ENCODE measurements around the gene CLN3. TPM values are rescaled to one million over a fixed set of nuclear protein-coding genes. Genes with fewer than 3 reads are reported as not detected.

Gene CLN3
- total and polyA plus RNA-seq, 2 of the 13 experiments (the other 11 are each of a cell fraction or from before 2014, with no cell fraction given): 23.4 to 46.8 TPM

DNA sequence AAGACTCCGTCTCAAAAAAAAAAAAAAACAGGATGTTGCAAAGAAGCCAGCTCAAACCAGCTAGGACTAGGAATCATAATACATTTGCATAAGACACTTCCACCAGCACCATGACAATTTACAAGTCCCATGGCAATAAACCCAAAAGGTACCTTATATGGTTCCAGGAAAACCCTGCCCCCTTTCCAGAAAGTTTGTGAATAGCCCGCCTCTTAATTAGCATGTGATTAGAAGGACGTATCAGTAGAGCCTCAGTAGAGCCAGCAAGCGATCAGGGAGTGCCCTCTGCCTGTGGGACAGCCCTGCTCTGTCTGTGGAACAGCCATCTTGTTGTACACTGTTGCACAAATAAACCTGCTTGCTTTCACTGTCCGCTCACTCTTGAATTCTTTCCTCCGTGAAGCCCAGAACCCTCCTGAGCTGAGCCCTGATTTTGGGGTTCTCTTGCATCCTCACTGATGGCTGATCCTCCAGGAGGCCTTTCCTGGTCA, 32.9 kb upstream of the CLN3 start (continued):
- TF ChIP-seq, protein P1, sequence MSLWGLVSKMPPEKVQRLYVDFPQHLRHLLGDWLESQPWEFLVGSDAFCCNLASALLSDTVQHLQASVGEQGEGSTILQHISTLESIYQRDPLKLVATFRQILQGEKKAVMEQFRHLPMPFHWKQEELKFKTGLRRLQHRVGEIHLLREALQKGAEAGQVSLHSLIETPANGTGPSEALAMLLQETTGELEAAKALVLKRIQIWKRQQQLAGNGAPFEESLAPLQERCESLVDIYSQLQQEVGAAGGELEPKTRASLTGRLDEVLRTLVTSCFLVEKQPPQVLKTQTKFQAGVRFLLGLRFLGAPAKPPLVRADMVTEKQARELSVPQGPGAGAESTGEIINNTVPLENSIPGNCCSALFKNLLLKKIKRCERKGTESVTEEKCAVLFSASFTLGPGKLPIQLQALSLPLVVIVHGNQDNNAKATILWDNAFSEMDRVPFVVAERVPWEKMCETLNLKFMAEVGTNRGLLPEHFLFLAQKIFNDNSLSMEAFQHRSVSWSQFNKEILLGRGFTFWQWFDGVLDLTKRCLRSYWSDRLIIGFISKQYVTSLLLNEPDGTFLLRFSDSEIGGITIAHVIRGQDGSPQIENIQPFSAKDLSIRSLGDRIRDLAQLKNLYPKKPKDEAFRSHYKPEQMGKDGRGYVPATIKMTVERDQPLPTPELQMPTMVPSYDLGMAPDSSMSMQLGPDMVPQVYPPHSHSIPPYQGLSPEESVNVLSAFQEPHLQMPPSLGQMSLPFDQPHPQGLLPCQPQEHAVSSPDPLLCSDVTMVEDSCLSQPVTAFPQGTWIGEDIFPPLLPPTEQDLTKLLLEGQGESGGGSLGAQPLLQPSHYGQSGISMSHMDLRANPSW (CRISPR knock-in tag; IDR thresholded peaks at IDR 0.05; ENCODE audit: borderline replicate concordance): no peak
- TF ChIP-seq, protein P2, sequence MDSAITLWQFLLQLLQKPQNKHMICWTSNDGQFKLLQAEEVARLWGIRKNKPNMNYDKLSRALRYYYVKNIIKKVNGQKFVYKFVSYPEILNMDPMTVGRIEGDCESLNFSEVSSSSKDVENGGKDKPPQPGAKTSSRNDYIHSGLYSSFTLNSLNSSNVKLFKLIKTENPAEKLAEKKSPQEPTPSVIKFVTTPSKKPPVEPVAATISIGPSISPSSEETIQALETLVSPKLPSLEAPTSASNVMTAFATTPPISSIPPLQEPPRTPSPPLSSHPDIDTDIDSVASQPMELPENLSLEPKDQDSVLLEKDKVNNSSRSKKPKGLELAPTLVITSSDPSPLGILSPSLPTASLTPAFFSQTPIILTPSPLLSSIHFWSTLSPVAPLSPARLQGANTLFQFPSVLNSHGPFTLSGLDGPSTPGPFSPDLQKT (CRISPR knock-in tag; IDR thresholded peaks at IDR 0.05; ENCODE audit: borderline replicate concordance): no peak
- TF ChIP-seq, protein P3, sequence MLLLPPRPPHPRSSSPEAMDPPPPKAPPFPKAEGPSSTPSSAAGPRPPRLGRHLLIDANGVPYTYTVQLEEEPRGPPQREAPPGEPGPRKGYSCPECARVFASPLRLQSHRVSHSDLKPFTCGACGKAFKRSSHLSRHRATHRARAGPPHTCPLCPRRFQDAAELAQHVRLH (CRISPR knock-in tag; IDR thresholded peaks at IDR 0.05; ENCODE audit: borderline replicate concordance, low read depth): no peak
- no peak for TF ChIP-seq PHF21A (CRISPR knock-in tag; IDR thresholded peaks at IDR 0.05)

DNA sequence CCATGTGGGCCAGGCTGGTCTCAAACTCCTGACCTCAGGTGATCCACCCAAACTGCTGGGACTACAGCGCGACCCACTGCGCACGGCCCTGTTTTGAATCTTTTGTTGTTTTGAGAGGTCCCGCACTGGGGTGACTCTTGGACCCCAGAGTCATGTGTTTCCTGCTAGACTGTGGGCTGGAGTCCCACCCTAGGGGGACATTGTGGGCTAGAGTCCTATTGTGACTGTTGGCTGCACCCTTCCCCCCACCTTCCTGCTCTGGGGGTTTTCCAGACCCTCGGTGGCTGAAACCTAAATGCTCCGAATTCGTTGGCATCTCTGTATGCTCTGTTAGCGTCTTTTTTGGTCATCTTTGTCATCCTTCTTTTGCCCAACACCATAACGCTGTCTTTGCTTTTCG, 30.9 kb upstream of the CLN3 start:
- 92% methylated on average over 11 of the region's 11 CpGs for WGBS (ENCODE audit: low lambda C conversion rate)
- no peak overlapping the region for H3K9ac ChIP-seq (ENCODE audit: insufficient read depth, low read depth, low read length)
- POLR2A ChIA-PET: no interaction called here
- no peaks in the 10 kb centered on the region for H4K20me1 ChIP-seq (ENCODE audit: insufficient read depth, low read length)
- no peak overlapping the region for H2AFZ ChIP-seq (ENCODE audit: low read length)
- DNase-seq (ENCODE audit: low spot score) (no peak), FAIRE-seq (no peak), ATAC-seq (no peak)
- no peaks in the 10 kb centered on the region for H3K36me3 ChIP-seq (replicated peaks in 1 of 2; ENCODE audit: control insufficient read depth in 1 of 2, insufficient read depth in 2 of 2, low read length in 2 of 2)
- H3K4me3 ChIP-seq (replicated peaks in 1 of 3; ENCODE audit: insufficient read depth in 1 of 3, low read depth in 2 of 3, low read length in 3 of 3): no peak overlapping the region
- H3K4me1 ChIP-seq (ENCODE audit: insufficient read depth, low read length): peaks cover 75% of the 10 kb centered on the region
- no peaks in the 10 kb centered on the region for H3K79me2 ChIP-seq (ENCODE audit: insufficient read depth, low read length)
- H3K27me3 ChIP-seq (ENCODE audit: control insufficient read depth in 1 of 2, insufficient read depth in 2 of 2, low read length in 2 of 2): no peaks in the 10 kb centered on the region
- BruUV-seq (replicated peaks): no TSS peak
- in situ Hi-C loops (cut with HindIII; ENCODE audit: extremely low pct_ligation_motif_present, low pct_unique_long_range_greater_than_20kb) (no loop called here), intact Hi-C loops (cut with micrococcal nuclease; ENCODE audit: unreplicated experiment) (no loop called here)
- H3K27ac ChIP-seq (ENCODE audit: extremely low read length, insufficient read depth, low read length): no peak overlapping the region
- no peak overlapping the region for H3K4me2 ChIP-seq (ENCODE audit: low read depth, low read length)
- CTCF ChIA-PET (ENCODE audit: low intra/inter-chr PET ratio, low total read pairs): no interaction called here
- H3K9me3 ChIP-seq (ENCODE audit: low read length): no peaks in the 10 kb centered on the region
- TF ChIP-seq, protein P4, sequence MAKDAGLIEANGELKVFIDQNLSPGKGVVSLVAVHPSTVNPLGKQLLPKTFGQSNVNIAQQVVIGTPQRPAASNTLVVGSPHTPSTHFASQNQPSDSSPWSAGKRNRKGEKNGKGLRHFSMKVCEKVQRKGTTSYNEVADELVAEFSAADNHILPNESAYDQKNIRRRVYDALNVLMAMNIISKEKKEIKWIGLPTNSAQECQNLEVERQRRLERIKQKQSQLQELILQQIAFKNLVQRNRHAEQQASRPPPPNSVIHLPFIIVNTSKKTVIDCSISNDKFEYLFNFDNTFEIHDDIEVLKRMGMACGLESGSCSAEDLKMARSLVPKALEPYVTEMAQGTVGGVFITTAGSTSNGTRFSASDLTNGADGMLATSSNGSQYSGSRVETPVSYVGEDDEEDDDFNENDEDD (CRISPR knock-in tag; IDR thresholded peaks at IDR 0.05; ENCODE audit: borderline replicate concordance): no peak
- TF ChIP-seq ZNF180 (CRISPR knock-in tag; IDR thresholded peaks at IDR 0.05; ENCODE audit: borderline replicate concordance, low read depth) (no peak), PCBP1 (IDR thresholded peaks at IDR 0.05; ENCODE audit: borderline replicate concordance, low read depth, low read length) (no peak)
- TF ChIP-seq, protein P5, sequence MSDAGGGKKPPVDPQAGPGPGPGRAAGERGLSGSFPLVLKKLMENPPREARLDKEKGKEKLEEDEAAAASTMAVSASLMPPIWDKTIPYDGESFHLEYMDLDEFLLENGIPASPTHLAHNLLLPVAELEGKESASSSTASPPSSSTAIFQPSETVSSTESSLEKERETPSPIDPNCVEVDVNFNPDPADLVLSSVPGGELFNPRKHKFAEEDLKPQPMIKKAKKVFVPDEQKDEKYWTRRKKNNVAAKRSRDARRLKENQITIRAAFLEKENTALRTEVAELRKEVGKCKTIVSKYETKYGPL (CRISPR knock-in tag; IDR thresholded peaks at IDR 0.05): no peak
- TF ChIP-seq, protein P6, sequence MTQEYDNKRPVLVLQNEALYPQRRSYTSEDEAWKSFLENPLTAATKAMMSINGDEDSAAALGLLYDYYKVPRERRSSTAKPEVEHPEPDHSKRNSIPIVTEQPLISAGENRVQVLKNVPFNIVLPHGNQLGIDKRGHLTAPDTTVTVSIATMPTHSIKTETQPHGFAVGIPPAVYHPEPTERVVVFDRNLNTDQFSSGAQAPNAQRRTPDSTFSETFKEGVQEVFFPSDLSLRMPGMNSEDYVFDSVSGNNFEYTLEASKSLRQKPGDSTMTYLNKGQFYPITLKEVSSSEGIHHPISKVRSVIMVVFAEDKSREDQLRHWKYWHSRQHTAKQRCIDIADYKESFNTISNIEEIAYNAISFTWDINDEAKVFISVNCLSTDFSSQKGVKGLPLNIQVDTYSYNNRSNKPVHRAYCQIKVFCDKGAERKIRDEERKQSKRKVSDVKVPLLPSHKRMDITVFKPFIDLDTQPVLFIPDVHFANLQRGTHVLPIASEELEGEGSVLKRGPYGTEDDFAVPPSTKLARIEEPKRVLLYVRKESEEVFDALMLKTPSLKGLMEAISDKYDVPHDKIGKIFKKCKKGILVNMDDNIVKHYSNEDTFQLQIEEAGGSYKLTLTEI (CRISPR knock-in tag; conservative IDR thresholded peaks at IDR 0.05): no peak
- TF ChIP-seq, protein P7, sequence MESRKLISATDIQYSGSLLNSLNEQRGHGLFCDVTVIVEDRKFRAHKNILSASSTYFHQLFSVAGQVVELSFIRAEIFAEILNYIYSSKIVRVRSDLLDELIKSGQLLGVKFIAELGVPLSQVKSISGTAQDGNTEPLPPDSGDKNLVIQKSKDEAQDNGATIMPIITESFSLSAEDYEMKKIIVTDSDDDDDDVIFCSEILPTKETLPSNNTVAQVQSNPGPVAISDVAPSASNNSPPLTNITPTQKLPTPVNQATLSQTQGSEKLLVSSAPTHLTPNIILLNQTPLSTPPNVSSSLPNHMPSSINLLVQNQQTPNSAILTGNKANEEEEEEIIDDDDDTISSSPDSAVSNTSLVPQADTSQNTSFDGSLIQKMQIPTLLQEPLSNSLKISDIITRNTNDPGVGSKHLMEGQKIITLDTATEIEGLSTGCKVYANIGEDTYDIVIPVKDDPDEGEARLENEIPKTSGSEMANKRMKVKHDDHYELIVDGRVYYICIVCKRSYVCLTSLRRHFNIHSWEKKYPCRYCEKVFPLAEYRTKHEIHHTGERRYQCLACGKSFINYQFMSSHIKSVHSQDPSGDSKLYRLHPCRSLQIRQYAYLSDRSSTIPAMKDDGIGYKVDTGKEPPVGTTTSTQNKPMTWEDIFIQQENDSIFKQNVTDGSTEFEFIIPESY (CRISPR knock-in tag; IDR thresholded peaks at IDR 0.05): no peak

All from HepG2 (cell line).